Measurements from ENCODE around the gene SLCO2A1.

The SLCO2A1 gene

DNA sequence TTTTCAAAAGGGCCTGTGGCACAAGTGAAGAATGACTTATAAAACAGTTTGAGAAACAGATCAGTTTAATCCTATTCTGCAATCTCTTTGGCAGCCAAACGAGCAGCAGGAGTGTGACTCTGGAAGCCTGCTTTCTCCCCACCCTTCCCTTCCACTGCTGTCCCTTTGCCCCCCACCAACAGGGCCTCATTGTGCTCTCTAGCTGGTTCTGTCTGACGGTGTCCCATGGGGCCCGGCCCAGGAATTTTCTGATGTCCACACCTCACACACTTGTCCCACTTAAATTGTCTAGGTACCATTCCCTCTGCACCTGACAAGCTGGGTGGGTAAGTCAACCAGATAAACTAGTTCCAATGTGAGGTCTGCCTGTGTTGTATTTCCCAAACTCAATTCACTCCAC lies 16.4 kb downstream of the SLCO2A1 start:
- TF ChIP-seq ZNF8 (CRISPR knock-in tag; IDR thresholded peaks at IDR 0.05) (no peak), ZFP3 (CRISPR knock-in tag; IDR thresholded peaks at IDR 0.05) (no peak), ZNF565 (CRISPR knock-in tag; conservative IDR thresholded peaks at IDR 0.05; ENCODE audit: low read depth) (no peak), ESRRG (CRISPR knock-in tag; IDR thresholded peaks at IDR 0.05) (no peak), ZC3H10 (CRISPR knock-in tag; IDR thresholded peaks at IDR 0.05) (no peak), CSDC2 (CRISPR knock-in tag; IDR thresholded peaks at IDR 0.05) (no peak), TCF4 (CRISPR knock-in tag; IDR thresholded peaks at IDR 0.05; ENCODE audit: borderline replicate concordance) (no peak), ZFP30 (CRISPR knock-in tag; IDR thresholded peaks at IDR 0.05) (no peak), BACH2 (CRISPR knock-in tag; IDR thresholded peaks at IDR 0.05; ENCODE audit: borderline replicate concordance) (no peak), OSR1 (CRISPR knock-in tag; IDR thresholded peaks at IDR 0.05) (no peak), ISL1 (CRISPR knock-in tag; IDR thresholded peaks at IDR 0.05) (no peak), SNAI2 (CRISPR knock-in tag; IDR thresholded peaks at IDR 0.05) (no peak), ARNTL (CRISPR knock-in tag; IDR thresholded peaks at IDR 0.05; ENCODE audit: borderline replicate concordance, low read depth) (no peak), PPARA (CRISPR knock-in tag; IDR thresholded peaks at IDR 0.05; ENCODE audit: borderline replicate concordance) (no peak)
- TF ChIP-seq, protein P1, sequence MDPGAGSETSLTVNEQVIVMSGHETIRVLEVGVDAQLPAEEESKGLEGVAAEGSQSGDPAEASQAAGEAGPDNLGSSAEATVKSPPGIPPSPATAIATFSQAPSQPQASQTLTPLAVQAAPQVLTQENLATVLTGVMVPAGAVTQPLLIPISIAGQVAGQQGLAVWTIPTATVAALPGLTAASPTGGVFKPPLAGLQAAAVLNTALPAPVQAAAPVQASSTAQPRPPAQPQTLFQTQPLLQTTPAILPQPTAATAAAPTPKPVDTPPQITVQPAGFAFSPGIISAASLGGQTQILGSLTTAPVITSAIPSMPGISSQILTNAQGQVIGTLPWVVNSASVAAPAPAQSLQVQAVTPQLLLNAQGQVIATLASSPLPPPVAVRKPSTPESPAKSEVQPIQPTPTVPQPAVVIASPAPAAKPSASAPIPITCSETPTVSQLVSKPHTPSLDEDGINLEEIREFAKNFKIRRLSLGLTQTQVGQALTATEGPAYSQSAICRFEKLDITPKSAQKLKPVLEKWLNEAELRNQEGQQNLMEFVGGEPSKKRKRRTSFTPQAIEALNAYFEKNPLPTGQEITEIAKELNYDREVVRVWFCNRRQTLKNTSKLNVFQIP (CRISPR knock-in tag; IDR thresholded peaks at IDR 0.05; ENCODE audit: borderline replicate concordance, low read depth): no peak
- TF ChIP-seq, protein P2, sequence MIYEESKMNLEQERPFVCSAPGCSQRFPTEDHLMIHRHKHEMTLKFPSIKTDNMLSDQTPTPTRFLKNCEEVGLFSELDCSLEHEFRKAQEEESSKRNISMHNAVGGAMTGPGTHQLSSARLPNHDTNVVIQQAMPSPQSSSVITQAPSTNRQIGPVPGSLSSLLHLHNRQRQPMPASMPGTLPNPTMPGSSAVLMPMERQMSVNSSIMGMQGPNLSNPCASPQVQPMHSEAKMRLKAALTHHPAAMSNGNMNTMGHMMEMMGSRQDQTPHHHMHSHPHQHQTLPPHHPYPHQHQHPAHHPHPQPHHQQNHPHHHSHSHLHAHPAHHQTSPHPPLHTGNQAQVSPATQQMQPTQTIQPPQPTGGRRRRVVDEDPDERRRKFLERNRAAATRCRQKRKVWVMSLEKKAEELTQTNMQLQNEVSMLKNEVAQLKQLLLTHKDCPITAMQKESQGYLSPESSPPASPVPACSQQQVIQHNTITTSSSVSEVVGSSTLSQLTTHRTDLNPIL (CRISPR knock-in tag; IDR thresholded peaks at IDR 0.05; ENCODE audit: low read depth): no peak
- TF ChIP-seq, protein P3, sequence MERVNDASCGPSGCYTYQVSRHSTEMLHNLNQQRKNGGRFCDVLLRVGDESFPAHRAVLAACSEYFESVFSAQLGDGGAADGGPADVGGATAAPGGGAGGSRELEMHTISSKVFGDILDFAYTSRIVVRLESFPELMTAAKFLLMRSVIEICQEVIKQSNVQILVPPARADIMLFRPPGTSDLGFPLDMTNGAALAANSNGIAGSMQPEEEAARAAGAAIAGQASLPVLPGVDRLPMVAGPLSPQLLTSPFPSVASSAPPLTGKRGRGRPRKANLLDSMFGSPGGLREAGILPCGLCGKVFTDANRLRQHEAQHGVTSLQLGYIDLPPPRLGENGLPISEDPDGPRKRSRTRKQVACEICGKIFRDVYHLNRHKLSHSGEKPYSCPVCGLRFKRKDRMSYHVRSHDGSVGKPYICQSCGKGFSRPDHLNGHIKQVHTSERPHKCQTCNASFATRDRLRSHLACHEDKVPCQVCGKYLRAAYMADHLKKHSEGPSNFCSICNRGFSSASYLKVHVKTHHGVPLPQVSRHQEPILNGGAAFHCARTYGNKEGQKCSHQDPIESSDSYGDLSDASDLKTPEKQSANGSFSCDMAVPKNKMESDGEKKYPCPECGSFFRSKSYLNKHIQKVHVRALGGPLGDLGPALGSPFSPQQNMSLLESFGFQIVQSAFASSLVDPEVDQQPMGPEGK (CRISPR knock-in tag; IDR thresholded peaks at IDR 0.05; ENCODE audit: borderline replicate concordance): no peak
- TF ChIP-seq, protein P4, sequence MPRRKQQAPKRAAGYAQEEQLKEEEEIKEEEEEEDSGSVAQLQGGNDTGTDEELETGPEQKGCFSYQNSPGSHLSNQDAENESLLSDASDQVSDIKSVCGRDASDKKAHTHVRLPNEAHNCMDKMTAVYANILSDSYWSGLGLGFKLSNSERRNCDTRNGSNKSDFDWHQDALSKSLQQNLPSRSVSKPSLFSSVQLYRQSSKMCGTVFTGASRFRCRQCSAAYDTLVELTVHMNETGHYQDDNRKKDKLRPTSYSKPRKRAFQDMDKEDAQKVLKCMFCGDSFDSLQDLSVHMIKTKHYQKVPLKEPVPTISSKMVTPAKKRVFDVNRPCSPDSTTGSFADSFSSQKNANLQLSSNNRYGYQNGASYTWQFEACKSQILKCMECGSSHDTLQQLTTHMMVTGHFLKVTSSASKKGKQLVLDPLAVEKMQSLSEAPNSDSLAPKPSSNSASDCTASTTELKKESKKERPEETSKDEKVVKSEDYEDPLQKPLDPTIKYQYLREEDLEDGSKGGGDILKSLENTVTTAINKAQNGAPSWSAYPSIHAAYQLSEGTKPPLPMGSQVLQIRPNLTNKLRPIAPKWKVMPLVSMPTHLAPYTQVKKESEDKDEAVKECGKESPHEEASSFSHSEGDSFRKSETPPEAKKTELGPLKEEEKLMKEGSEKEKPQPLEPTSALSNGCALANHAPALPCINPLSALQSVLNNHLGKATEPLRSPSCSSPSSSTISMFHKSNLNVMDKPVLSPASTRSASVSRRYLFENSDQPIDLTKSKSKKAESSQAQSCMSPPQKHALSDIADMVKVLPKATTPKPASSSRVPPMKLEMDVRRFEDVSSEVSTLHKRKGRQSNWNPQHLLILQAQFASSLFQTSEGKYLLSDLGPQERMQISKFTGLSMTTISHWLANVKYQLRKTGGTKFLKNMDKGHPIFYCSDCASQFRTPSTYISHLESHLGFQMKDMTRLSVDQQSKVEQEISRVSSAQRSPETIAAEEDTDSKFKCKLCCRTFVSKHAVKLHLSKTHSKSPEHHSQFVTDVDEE (CRISPR knock-in tag; IDR thresholded peaks at IDR 0.05): no peak

DNA sequence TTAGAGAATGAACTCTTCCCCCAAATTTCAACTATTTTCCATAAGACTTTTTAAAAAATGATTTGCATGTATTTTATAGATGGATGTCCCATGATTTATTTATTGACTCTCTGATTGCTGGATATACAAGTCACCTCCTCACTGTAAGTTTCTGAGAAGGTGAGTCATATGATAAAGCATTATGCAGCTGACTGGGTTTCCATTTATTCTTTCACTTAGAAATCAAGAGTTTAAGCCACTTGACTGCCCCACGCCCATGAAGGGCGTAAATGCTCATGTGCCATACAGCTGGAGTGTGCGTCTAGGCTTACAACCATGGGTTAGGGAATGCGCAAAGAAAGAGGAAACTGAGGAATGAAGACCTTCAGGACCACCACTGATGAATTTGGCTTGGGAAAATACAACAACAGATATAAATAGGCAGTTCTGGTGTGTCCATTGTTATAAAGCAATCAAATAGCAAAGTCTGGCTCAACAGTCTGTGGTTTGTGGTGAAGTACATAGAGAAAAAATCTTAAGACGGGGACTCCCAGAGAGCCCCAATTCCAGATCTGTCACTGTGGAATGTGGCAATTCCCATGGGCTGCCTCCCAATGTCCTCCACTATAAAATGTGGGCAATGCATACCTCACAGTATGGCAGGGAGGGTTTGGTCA lies 20.3 kb downstream of the SLCO2A1 start:
- ATAC-seq: peak; percentile 48

More for the DNA sequence above, 16.4 kb downstream of the SLCO2A1 start:
- no peak for ATAC-seq

More for the DNA sequence above, 20.3 kb downstream of the SLCO2A1 start:
- no peak for TF ChIP-seq ZNF8 (CRISPR knock-in tag; IDR thresholded peaks at IDR 0.05)
- TF ChIP-seq PPARA (CRISPR knock-in tag; IDR thresholded peaks at IDR 0.05; ENCODE audit: borderline replicate concordance): no peak
- TF ChIP-seq CSDC2 (CRISPR knock-in tag; IDR thresholded peaks at IDR 0.05): no peak
- no peak for TF ChIP-seq ISL1 (CRISPR knock-in tag; IDR thresholded peaks at IDR 0.05)
- no peak for TF ChIP-seq GLIS3 (CRISPR knock-in tag; IDR thresholded peaks at IDR 0.05)
- no peak for TF ChIP-seq BACH2 (CRISPR knock-in tag; IDR thresholded peaks at IDR 0.05; ENCODE audit: borderline replicate concordance)
- no peak for TF ChIP-seq ARNTL (CRISPR knock-in tag; IDR thresholded peaks at IDR 0.05; ENCODE audit: borderline replicate concordance, low read depth)
- no peak for TF ChIP-seq RARB (CRISPR knock-in tag; IDR thresholded peaks at IDR 0.05)
- no peak for TF ChIP-seq TOX (CRISPR knock-in tag; IDR thresholded peaks at IDR 0.05; ENCODE audit: borderline replicate concordance)
- TF ChIP-seq, protein P3 (CRISPR knock-in tag; IDR thresholded peaks at IDR 0.05; ENCODE audit: borderline replicate concordance): no peak
- TF ChIP-seq, protein P1 (CRISPR knock-in tag; IDR thresholded peaks at IDR 0.05; ENCODE audit: borderline replicate concordance, low read depth): no peak
- no peak for TF ChIP-seq ESRRG (CRISPR knock-in tag; IDR thresholded peaks at IDR 0.05)
- TF ChIP-seq ZC3H10 (CRISPR knock-in tag; IDR thresholded peaks at IDR 0.05): no peak
- TF ChIP-seq ZNF70 (CRISPR knock-in tag; IDR thresholded peaks at IDR 0.05): no peak
- no peak for TF ChIP-seq ZFP30 (CRISPR knock-in tag; IDR thresholded peaks at IDR 0.05)
- TF ChIP-seq ZNF565 (CRISPR knock-in tag; conservative IDR thresholded peaks at IDR 0.05; ENCODE audit: low read depth): no peak
